Choroid plexus epithelial cell (primary cell): ENCODE data around the gene NPY.

ENCODE experiments used
- DNase-seq: peaks from one replicate; pipeline ENCODE4 v3.0.0-alpha.2; 2010; ENCODE audit warnings: low read depth
- H3K4me3 ChIP-seq: 2 replicates; pipeline ENCODE4 v1.5.1; 2011; ENCODE audit warnings: low read depth, mild to moderate bottlenecking, control low read depth, low read length, moderate library complexity
- CTCF ChIP-seq: conservative IDR thresholded peaks from 2 replicates; pipeline ENCODE4 v1.5.1; 2011; ENCODE audit warnings: low read depth, mild to moderate bottlenecking, control low read depth, inconsistent platforms, low read length, moderate library complexity

Gene NPY

GRCh38 chr7:24325708-24326107 is 41.7 kb downstream of the NPY start:
- DNase-seq: no peak
- H3K4me3 ChIP-seq: no peak overlapping the region
- TF ChIP-seq CTCF: no peak

GRCh38 chr7:24328050-24328449 is 44.1 kb downstream of the NPY start:
- no peak for DNase-seq
- TF ChIP-seq CTCF: no peak
- H3K4me3 ChIP-seq: no peak overlapping the region

- no peak overlapping the region for H3K4me3 ChIP-seq
- TF ChIP-seq CTCF: no peak
- DNase-seq: no peak
Measured at GRCh38 chr7:24328894-24329293, 44.9 kb downstream of the NPY start.

- DNase-seq: no peak
- H3K4me3 ChIP-seq: no peak overlapping the region
- TF ChIP-seq CTCF: no peak
Measured at GRCh38 chr7:24334012-24334411, 50.0 kb downstream of the NPY start.

GRCh38 chr7:24334627-24335026 is 50.6 kb downstream of the NPY start:
- no peak for TF ChIP-seq CTCF
- DNase-seq: no peak
- H3K4me3 ChIP-seq: no peak overlapping the region

GRCh38 chr7:24336461-24336860 is 52.5 kb downstream of the NPY start:
- DNase-seq: no peak
- TF ChIP-seq CTCF: no peak
- no peak overlapping the region for H3K4me3 ChIP-seq

- TF ChIP-seq CTCF: no peak
- H3K4me3 ChIP-seq: no peak overlapping the region
- DNase-seq: no peak
Measured at GRCh38 chr7:24337180-24337579, 53.2 kb downstream of the NPY start.
